GM18505 (cell line): ENCODE measurements around the gene PARP3.
A peak's percentile ranks its signal among the peaks of the same experiment; 100 is the strongest.

ENCODE experiments used
- ATAC-seq: cut with Tn5 transposase; IDR thresholded peaks from one replicate; pipeline ENCODE4 v1.9.1; 2021; ENCODE audit not compliant: unreplicated experiment
- POLR2A ChIP-seq: IDR thresholded peaks from 4 replicates; pipeline ENCODE4 v1.6.1; 2011; ENCODE audit warnings: borderline replicate concordance; ENCODE audit not compliant: insufficient read depth, insufficient read length; ENCODE audit errors: extremely low read depth

Gene PARP3

DNA sequence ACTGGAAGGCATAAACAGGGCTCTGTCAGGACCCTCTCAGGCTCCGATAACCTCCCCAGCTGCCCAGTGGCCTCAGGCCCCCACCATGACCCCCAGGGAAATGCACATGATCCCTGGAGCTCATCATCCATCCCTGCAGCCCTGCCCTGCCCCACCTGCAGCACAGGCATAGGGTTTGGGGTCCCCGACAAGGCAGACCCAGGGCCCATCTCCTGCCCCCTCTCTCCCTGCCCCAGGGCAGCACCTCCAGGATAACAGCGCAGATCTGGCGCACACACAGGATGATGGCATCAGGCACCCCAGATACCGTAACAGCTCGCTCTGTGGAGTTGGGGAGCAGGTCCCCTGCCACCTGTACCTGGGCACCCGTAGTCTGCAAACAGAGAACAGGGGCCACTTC, 17.5 kb downstream of the PARP3 start:
- TF ChIP-seq POLR2A, result no peak
- ATAC-seq, result no peak

DNA sequence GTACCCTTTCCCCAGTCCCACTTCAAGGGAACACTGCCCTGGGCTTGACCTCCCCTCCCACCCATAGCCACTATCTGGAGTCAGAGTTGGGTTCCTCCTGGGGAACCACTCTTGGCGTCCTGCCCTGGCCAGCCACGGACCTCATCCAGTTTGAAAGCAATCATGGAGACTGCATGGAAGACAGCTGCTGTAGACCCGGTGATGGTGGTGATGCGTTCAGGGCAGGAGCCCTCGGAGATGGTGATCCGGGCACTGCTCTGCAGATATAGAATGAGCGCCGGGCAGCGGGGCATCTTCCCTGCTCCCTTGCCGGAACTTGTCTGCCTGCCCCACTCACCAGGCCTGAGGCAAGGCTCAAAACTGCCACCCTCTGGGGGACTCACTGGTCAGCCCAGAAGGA, 18.2 kb downstream of the PARP3 start:
- TF ChIP-seq POLR2A, result no peak
- ATAC-seq, result no peak

DNA sequence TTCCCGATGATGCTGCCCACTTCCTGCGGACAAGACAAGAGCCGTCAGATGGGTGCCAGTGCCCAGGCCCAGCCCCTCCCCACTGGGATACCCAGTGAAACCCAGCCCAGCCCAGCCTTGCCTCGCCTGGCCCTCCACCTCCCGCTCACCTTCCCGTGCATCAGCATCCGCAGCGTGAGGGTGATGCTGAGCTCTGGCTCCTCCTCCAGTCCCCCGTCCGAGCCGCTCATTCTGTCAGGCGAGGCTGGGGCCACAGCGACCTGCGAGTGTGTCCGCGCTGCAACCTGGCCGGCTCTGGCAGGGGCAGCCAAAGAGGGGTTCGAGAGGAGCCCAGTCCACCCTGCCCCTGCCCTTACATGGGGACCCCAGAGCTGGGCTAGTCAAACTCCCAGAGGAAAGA, 18.8 kb downstream of the PARP3 start:
- ATAC-seq, result no peak
- TF ChIP-seq POLR2A, result no peak

DNA sequence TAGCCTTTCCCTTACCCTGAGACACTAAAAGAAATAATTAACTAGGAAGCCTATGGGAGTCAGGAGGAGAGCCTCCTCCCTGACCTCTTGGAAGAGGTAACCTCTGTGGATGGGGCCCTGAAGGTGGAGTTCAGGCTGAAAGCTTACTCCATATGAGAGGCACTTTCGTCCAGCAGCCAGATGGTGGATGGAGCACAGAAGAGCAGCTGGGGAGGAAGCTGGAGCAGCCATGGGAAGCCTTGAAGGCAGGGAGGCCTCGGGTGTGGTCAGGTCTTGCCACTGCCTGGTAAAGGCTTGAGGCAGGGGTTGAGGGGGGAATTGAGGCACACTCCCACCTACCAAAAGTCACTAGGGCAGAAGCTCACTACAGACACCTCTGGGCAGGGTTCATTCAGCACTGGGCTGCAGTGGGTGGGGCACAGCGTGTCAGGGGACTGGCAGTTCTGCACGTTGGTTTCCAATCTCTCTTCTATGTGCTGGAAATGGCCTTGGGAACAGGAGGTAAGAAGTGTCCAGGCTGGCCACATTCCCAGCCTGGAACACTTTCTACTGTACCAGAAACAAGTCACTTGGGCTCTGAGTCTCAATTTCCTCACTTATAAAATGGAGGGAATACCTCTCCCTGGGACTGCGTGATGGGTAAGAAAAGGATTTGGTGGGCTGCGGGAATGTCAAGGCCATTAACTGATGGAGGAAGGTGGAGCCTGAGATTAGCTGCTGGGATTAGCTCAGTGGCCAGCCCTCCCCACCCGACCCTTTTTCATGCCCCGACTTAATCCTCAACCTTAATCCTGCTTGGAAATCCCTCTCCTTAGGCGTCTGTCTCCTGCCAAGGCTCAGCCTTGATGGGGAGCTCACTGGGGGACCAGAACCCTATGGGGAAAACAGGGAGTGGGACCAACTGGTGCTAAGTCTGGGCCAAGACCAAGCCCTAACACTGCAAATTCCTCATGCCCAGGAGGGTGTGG, 19.7 kb downstream of the PARP3 start:
- TF ChIP-seq POLR2A, result no peak
- ATAC-seq, result no peak

DNA sequence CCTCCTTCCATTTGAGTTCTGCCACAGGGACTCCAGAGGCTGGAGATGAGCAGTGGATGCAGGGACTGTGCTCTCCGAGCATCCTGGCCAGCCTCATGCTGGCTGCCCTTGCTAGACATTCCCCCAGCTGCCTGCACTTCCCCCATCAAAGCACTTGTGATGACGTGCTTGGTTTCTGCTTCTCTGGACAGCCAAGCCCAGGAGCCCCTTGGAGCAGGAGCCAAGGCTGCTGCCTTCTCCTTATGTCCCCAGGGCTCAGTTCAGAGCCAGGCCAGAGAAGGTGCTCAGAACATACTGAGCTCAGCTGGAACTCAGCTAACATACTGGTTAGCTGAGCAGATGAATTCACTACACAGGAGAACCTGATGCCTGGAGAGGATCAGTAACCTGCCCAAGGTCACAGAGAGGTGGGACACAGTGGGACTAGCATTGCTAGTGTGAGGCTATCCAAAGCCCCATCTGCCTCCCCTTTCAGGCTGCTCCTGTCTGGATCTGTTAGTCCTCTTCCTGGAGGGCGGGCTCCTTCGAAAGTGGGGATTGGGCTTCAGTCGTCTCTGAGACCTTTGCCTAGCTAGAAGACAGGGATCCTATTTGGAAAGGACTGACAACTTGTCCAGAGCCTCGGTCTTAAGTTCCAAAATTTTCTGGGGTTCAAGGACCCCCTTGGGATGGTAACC, 20.8 kb downstream of the PARP3 start:
- no peak for TF ChIP-seq POLR2A
- ATAC-seq, result no peak

DNA sequence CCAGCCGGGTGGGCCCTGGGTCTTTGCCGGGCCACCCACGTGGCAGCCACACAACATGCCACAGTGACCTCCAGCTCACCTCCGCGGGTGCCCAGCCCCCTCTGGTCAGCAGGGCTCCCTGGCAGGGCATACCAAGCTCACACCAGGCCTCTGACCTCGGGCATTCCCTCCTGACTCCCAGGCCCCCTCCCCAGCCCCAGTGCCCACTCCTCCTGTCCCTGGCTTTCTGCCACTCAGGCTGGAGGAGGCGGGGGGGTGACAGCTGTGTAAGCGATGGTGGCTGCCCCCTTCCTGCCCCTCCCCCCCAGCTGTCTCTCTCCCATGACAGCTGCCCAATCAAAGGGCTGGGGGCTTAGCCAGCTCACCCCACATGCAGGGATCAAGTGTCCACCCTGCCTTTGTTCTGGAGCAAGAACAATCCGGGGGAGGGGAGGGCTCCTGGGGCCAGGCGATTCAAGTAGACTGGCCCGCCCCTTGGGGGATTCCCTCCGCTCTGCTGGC, 21.8 kb downstream of the PARP3 start:
- no peak for ATAC-seq
- no peak for TF ChIP-seq POLR2A

DNA sequence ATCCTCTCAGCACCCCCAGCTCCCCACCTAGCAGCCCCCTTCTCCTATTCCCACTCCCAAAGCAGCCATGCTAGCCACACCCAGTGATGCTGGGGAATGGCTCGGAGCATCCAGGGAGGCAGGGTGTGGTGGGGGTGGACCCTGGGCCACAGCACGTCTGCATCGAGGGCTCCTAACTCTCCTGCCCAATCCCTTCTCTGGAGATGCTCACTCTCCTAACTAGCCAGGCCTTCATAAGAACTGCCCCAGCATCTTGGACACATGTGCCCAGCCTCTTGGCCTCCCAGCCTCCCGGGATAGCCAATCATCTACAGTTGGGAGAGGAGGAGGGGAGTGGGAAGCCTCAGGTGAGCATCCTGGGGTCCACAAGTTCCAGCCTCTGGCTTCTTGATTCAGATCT, 22.4 kb downstream of the PARP3 start:
- no peak for TF ChIP-seq POLR2A
- ATAC-seq, result no peak

DNA sequence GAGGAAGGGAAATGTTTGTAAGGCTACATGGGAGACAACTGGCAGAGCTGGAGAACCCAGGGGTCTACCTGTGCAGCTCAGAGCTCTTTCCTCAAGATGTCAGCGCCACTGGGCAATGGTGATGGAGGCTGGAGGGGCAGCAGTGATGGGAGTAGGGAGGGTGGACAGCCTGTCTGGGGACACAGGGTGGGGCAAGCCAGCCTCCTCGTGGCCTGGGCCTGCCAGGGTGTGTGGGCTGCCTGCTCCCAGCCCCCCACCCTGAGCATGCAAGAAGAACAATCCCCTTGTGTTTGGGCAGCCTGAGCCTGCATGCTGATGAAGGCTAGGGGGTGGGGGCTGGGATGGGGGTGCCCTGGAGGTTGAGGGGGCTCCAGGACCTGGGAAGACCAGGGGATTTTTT, 23.9 kb downstream of the PARP3 start:
- TF ChIP-seq POLR2A, result no peak
- no peak for ATAC-seq

DNA sequence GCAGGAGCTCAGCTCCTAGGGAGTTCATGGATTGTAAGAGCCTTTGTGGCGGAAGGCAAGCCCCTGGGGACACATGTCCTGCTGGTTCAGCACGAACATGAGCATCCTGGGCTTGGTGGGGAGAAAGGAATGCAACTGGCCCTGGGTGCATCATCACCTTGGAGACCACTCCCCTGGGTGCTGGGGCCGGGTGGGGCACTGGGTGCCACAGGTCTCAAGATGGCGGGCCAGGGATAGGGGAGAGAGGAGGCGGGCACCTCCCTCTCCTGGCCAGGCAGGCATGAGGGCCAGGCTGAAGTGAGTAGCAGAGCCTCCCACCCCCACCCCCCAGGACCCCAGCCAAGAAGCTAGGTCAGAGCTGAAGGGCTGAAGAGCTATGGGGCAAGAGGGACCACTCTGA, 24.3 kb downstream of the PARP3 start:
- ATAC-seq, result no peak
- TF ChIP-seq POLR2A, result no peak

DNA sequence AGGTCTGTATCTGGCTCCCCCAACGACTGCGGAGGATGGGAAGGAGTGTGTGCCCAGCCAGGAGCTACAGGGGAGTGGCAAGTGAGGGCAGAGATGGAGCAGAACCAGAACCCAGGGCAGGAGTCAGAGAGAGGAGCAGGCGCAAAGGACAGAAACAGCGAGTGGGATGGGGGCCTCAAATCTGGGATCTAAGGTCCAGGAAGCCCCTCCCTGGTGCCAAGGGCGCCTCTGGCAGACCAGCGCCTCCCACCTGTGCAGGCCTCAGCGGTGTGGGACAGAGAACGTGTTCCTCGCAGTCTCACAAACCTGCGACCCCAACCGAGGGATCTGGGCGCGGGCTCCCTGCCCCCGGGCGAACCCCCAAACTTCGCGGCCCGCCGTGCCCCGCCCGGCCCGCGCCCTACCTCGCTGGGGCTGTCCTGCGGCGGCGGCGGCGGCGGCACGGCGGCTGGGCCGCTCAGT, 24.8 kb downstream of the PARP3 start:
- TF ChIP-seq POLR2A, result no peak
- ATAC-seq, result peak; percentile 42

DNA sequence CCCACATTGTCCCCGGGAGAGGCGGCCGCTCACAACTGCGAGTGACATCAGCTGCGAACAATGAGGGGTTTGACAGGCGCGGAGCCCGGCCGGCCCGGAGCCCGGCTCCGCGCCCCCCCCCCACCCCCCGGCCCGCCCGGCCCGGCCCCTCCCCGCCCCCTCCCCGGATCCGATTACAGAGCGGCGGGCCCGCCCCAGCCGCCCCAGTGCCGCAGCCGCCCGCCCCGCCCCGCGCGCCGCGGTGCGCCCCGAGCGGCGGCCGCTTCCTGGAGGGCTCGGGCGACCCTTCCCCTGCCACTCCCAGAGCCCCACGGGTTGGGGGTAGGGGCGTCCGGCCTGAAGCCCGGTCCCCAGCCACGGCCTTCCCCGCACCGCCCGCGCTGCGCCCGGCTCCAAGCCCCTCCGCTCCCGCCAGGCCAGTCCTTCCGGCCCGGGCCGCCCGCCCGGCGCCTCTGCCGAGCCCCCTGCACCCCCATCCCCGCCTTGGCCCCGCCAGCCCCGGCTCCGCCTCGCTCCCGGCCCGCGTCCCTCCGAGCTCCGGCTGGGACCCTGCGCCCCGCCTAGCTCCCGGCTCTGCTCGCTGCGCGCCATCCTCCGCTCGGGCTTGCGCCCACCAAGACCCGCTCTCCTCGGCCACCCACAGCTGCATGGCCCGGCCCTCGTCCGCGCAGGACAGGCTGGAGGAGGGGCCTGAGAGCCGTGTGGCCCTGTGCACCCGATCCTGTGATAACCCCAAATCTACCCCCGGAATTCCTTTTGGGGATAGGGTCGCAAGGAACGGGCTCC, 25.4 kb downstream of the PARP3 start, which contains the start of gene PCBP4:
PCBP4 (minus strand) TSS at position 71 of the 786 bp plus-strand sequence. CDS start 6,214 bp downstream, outside the sequence.
- peak; percentile 56 for ATAC-seq

DNA sequence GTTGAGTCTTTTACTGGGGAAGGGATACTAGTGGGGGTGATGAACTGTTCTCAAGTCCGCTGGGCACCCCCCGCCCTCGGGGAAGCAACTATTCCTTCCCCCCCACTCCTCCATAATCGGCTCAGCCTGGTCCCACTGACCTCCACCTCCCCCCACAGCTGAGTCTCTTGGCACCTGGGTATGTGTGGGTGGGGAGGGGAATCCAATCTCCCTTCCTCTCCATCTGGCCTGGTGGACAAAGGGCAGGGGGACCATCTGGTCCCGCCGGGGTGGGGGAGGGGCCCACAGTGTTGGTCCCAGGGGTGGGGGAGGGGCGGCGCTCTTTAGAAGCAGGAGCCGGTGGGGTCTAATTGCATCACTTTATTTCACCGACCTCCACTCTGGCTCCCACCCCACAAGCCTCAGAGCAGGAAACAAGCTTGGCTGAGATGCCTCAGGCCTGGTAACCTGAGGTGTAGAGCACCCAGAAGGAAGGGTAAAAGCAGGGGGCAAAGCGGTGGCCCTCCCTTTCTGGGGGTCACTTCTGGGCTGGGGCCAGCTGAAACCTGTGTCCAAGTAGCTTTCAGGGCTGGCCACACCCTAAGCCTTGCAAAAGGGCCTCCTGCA, 26.1 kb downstream of the PARP3 start:
- TF ChIP-seq POLR2A, result no peak
- no peak for ATAC-seq

More for the DNA sequence above, 25.4 kb downstream of the PARP3 start, which contains the start of gene PCBP4:
- no peak for TF ChIP-seq POLR2A
